SK-N-SH treated with all-trans-retinoic acid at 6 μM for 48 hours (cell line): ENCODE results near the gene CHAC1.

ENCODE experiments used
- SNAI2 ChIP-seq: fragments of 250-450 bp; sonication (Bioruptor Pico); IDR thresholded peaks from 2 replicates; pipeline ENCODE4 v1.5.0; 2020; ENCODE audit warnings: mild to moderate bottlenecking, moderate library complexity
- ZFP3 ChIP-seq: fragments of 250-450 bp; sonication (Bioruptor Pico); IDR thresholded peaks from 2 replicates; pipeline ENCODE4 v1.5.0; 2020; ENCODE audit warnings: mild to moderate bottlenecking, moderate library complexity
- ZFP30 ChIP-seq: fragments of 450-650 bp; formaldehyde crosslinking; IDR thresholded peaks from 2 replicates; pipeline ENCODE4 v1.5.0; 2022; ENCODE audit warnings: mild to moderate bottlenecking, moderate library complexity
- TF ChIP-seq, protein P1 (sequence below): fragments of 250-450 bp; sonication (Bioruptor Pico); IDR thresholded peaks from 2 replicates; pipeline ENCODE4 v1.5.1; 2021; ENCODE audit warnings: mild to moderate bottlenecking, moderate library complexity

DNA sequence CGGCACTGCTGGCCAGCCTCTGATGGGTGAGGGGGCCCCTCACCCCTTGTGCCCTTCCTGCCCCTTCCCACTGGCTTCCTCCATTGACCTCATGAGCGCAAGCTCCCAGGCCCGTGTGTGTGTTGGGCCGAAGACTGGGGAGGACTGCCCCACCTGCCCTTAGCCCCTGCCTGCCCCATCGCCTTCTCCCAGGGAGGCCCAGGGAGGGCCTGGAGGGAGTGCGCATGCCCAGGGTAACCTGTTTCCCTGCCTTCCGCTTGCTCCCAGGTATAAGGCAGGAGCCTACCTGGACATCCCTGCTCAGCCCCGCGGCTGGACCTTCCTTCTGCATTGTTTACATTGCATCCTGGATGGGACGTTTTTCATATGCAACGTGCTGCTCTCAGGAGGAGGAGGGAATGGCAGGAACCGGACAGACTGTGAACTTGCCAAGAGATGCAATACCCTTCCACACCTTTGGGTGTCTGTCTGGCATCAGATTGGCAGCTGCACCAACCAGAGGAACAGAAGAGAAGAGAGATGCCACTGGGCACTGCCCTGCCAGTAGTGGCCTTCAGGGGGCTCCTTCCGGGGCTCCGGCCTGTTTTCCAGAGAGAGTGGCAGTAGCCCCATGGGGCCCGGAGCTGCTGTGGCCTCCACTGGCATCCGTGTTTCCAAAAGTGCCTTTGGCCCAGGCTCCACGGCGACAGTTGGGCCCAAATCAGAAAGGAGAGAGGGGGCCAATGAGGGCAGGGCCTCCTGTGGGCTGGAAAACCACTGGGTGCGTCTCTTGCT lies 15.3 kb upstream of the CHAC1 start:
- TF ChIP-seq, protein P1, sequence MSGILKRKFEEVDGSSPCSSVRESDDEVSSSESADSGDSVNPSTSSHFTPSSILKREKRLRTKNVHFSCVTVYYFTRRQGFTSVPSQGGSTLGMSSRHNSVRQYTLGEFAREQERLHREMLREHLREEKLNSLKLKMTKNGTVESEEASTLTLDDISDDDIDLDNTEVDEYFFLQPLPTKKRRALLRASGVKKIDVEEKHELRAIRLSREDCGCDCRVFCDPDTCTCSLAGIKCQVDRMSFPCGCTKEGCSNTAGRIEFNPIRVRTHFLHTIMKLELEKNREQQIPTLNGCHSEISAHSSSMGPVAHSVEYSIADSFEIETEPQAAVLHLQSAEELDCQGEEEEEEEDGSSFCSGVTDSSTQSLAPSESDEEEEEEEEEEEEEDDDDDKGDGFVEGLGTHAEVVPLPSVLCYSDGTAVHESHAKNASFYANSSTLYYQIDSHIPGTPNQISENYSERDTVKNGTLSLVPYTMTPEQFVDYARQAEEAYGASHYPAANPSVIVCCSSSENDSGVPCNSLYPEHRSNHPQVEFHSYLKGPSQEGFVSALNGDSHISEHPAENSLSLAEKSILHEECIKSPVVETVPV (CRISPR knock-in tag), result no peak
- TF ChIP-seq ZFP3 (CRISPR knock-in tag) (no peak), SNAI2 (CRISPR knock-in tag) (no peak), ZFP30 (no peak)
